GM19043 (cell line): ENCODE data around the gene SSTR5.

ENCODE experiments used
- ATAC-seq: cut with Tn5 transposase; IDR thresholded peaks from one replicate; pipeline ENCODE4 v1.9.1; 2021; ENCODE audit warnings: low read depth; ENCODE audit not compliant: unreplicated experiment

Gene SSTR5

DNA sequence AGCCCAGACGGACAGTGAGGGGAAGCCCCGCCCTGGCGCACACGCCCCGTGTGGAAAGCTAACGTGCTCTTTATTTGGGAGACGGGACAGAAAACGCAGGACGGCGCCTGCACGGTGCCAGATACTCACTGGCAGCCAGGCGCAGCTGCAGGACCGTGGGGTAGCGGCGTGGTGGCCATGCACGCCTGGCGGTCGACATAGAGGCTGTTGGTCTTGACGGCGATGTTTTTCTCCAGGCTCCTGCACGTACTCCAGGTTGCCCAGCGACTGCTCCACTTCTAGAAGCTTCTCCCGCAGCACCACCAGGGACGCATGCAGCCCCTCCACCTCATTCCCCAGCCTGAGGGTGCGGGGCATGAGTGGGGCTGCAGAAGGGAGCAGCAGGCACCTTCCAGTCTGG is 28.6 kb downstream of the SSTR5 start:
- ATAC-seq = no peak

DNA sequence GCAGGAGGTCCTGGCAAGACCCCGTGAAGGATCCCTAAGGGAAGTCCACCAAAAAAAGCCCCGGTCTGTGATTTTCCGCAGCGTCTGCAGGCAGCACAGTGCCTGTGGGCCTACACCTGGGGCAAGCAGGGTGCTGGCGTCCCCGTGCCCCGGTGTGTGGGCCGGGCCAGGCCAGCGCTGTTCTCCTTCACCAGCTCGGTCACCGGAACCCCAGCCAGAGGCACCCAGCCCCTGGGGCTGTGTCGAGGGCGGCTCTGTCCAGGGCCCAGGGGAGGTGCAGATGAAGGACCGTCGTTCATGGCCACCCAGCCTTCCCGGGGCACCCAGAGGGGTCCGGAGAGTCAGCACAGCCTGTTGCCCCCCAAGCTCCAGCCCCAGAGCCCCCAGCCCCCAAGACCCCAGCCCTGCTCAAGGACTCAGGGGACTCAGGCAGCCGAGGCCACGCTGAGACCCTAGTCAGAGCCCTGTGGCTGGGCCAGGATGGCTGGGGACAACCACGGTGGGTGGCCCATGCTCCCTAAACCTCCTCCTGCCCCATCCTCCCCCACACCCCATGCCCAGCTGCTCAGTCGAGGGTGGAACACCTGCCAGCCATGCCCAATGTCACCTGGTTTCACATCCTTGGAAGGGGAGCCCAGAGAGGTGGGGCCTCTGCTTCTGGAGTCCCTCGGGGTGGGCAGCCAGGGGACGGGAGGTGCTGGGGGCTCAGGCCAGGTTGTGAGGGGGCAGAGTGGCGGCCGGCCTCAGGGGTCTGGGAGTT is 29.2 kb downstream of the SSTR5 start:
- no peak for ATAC-seq

DNA sequence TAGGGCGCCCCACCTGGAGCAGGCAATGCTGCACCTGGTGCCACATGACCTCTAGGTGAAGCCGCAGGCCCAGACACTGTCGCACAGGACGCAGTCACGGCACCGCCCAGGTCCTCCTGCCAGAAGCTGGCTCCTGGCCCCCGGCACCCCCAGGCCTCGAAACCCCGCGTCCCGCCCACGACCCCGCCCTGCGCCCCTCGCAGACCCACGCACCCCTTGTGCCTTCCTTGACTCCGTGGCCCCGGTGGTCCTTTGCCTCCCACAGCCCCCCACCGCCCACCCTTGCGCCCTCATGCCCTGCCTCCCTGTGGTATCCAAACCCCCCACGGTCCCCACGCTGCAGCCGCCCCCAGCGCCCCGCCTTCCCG is 29.8 kb downstream of the SSTR5 start:
- ATAC-seq = no peak

DNA sequence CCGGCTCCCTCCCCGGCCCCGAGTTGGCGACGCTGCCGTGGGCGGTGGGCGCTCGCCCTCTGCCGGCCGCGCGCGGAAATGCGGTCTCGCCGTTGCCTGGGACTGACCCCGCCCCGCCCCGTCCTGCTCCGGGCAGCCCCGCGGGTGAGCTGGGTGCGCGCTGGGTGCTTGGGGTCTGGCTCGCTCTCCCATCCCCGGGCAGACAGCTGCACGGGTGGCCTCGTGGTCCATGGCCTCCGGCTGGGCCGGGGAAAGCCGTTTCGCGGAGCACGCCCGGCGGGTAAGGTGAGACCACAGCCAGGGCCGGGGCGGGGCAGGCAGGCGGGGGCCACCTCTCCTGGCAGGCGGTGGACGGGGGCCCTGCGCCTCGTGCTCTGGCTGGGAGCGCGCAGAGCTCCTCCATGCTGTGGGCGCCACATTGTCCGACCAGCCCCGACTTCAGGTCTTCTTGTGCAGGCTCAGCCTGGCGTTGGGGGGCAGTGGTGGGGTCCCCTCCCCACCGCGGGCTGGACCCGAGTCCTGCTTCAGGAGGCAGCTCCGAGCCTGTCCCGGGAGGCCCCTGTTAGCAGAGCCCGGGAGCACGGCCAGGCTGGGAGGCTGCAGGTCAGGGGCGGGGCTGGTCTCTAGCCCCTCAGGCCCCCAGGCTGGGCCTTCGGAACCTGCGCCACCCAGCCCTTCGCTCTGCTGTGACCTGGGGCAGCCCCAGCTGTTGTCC is 30.5 kb downstream of the SSTR5 start:
- no peak for ATAC-seq

GRCh38 chr16:1103636-1103980 is 31.1 kb downstream of the SSTR5 start:
- no peak for ATAC-seq

GRCh38 chr16:1105888-1106620 is 33.5 kb downstream of the SSTR5 start:
- ATAC-seq = no peak

DNA sequence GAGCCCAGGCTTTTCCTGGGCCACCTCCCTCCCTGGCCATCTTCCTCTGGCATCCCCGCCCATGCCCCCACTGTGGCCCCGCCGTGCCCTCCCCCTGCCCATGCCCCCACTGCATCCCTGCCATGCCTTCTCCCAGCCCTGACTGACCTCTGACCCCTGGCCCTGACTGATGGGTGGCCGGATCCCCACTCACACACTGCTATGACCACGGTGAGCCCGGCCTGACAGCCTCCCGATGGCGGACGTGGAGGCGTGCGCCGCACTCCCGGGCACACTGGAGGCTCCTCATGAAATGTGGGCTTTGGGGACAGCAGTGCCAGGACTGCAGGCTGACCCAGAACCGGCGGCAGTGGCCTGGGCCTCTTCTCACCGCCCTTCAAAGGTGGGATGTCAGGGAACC is 34.1 kb downstream of the SSTR5 start:
- ATAC-seq = no peak

- ATAC-seq = no peak
Measured at GRCh38 chr16:1107141-1107540, 34.6 kb downstream of the SSTR5 start.

GRCh38 chr16:1107731-1108130 is 35.2 kb downstream of the SSTR5 start:
- no peak for ATAC-seq

GRCh38 chr16:1108299-1109252 is 36.0 kb downstream of the SSTR5 start:
- ATAC-seq = no peak

- ATAC-seq = no peak
Measured at GRCh38 chr16:1109648-1110047, 37.1 kb downstream of the SSTR5 start.

DNA sequence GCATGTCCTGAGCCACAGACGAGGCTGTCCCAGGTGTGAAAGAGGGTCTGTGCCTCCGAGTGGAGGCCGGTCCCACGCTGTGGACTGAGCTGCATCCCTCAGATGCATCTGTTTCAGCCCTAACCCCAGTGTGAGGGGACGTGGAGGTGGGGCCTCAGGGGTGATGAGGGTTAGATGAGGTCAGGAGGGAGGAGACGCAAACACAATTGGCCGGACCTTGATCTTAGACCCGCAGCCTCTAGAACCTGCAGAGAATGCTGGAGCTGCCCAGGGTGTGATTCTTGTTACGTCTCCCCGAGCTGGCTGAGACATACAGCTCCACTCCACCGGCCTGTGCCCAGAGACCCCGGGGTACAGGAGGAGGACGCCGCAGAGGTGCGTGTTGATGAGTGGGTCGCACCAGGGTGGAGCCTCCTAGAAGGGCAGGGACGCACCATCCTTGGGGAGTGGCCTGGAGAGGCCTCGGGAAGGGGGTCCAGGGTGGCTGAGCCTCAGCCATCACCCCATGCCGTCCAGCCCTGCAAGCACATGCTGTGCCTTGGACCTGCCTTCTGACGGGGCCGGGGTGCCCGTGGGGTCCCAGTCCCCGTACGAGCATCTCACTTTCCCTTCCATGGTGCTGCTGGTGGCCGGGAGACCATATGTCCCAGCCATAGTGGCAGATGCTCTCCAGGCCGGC is 40.1 kb downstream of the SSTR5 start:
- no peak for ATAC-seq

DNA sequence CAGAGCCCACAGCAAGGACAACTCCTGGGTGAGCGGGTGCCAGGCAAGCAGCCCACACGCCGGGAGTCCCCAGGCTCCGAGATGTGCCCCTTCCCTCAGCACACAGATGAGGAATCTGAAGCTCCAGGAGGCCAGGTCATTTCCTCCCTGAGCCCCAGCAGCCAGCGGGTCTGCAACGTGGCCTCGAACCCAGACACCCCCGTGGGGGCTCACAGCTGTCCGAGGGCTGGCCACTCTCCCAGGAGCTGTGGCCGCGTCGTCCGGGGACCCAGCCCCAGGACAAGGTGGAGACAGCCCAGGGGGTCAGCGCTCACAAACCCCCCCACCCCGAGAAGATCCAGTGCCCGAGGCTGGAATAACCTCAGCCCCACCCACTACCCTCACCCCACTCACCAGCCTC is 40.9 kb downstream of the SSTR5 start:
- ATAC-seq = no peak

DNA sequence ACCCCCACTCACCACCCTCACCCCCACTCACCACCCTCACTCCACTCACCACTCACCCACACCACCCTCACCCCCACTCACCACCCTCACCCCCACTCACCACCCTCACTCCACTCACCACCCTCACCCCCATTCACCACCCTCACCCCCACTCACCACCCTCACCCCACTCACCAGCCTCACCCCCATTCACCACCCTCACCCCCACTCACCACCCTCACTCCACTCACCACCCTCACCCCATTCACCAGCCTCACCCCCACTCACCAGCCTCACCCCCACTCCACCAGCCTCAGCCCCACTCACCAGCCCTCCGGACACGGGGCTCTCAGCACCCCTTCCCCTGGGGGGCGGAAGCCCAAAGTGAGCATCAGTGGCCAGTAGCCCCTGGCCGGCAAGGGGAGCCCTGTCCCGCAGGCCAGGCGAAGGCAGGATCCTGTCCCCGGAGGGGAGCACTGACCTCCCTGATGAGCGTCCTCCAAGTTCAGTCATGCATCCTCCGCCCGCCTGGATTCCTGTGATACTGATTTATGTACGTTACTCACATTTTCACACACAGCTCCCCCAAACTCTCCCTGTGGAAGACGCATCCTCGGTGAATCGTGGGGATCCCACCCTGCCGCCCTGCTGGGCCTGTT is 41.5 kb downstream of the SSTR5 start:
- ATAC-seq = no peak

DNA sequence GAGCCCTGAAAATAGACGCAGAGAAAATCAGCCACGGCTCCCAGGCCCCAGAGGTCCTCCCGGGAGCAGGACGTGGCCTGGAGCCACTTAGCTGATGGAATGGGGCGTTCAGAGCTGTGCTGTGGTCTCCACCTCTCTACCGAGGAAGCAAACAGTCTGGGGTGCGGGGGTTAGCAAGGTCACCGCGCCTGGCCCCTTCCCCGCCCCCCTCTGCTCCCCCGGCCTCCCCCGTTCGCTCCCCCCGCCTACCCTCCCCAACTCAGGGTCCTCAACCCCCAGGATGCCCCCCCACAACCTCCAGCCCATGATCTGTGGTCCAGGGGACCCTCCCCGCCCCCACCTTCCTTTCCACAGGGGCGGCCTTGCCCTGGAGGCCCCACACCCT is 44.1 kb downstream of the SSTR5 start:
- ATAC-seq = no peak

- no peak for ATAC-seq
Measured at GRCh38 chr16:1117176-1117900, 44.8 kb downstream of the SSTR5 start.

- no peak for ATAC-seq
Measured at GRCh38 chr16:1117926-1118325, 45.4 kb downstream of the SSTR5 start.

- no peak for ATAC-seq
Measured at GRCh38 chr16:1119129-1119528, 46.6 kb downstream of the SSTR5 start.
